HepG2 (cell line): ENCODE results near the gene TNFAIP8L1. TPM values are rescaled to one million over a fixed set of nuclear protein-coding genes. Genes with fewer than 3 reads are reported as not detected.

ENCODE experiments used
- ATAC-seq: fragments of 200-7000 bp; cut with Tn5 transposase; 3 replicates; pipeline ENCODE4 v1.9.1; 2020; ENCODE audit warnings: mild to moderate bottlenecking, moderate library complexity
- BruUV-seq: library from RNA; stranded (reverse); fragments of 400-500 nt; replicated peaks from 2 replicates; lab custom pipeline; 2021; lab: Mats Ljungman, UMichigan
- CTCF ChIA-PET: fragments of 300-600 bp; formaldehyde crosslinking; extraction: SDS; loops from one replicate; lab custom pipeline; 2021; ENCODE audit warnings: low total read pairs, inconsistent platforms, low intra/inter-chr PET ratio; lab: Yijun Ruan, JAX
- POLR2A ChIA-PET: fragments of 350-600 bp; sonication (Branson Sonifier 250); formaldehyde crosslinking; loops from one replicate; lab custom pipeline; 2020; ENCODE audit warnings: antibody characterized with exemption, inconsistent platforms; lab: Yijun Ruan, JAX
- DNase-seq: peaks from one replicate; pipeline ENCODE4 v3.0.0-alpha.2; 2015; ENCODE audit warnings: low spot score
- FAIRE-seq: peaks from 3 replicates; lab custom pipeline; 2011; peaks lifted over from hg19 to GRCh38; lab: Jason Lieb, UNC
- H2AFZ ChIP-seq: one replicate; pipeline ENCODE4 v1.6.1; 2011; ENCODE audit warnings: low read length, inconsistent platforms
- H3K27ac ChIP-seq: fragments of 300-600 bp; 3 replicates; pipeline ENCODE4 v1.8.0; 2011; ENCODE audit warnings: mixed run types, mild to moderate bottlenecking, mixed read lengths, low read length, inconsistent platforms; ENCODE audit not compliant: insufficient read depth; ENCODE audit errors: extremely low read length
- H3K27me3 ChIP-seq, 2 experiments: fragments of 200-600 bp in 1 of 2; 2 replicates in 1 of 2; 3 replicates in 1 of 2; pipeline versions ENCODE4 v1.6.0 to v1.8.0; 2011; ENCODE audit warnings: low read length in 2 of 2, mild to moderate bottlenecking in 2 of 2, moderate library complexity in 2 of 2, inconsistent platforms in 1 of 2; ENCODE audit not compliant: insufficient read depth in 2 of 2, control insufficient read depth in 1 of 2
- H3K36me3 ChIP-seq, 2 experiments: fragments of 200-600 bp in 1 of 2; replicated peaks in 1 of 2; 2 replicates in 1 of 2; 3 replicates in 1 of 2; pipeline versions ENCODE4 v1.5.1 to v1.8.0; 2011; ENCODE audit warnings: low read length in 2 of 2, inconsistent platforms in 1 of 2; ENCODE audit not compliant: insufficient read depth in 2 of 2, control insufficient read depth in 1 of 2
- H3K4me1 ChIP-seq: 2 replicates; pipeline ENCODE4 v1.5.1; 2012; ENCODE audit warnings: low read length, inconsistent platforms; ENCODE audit not compliant: insufficient read depth
- H3K4me2 ChIP-seq: 2 replicates; pipeline ENCODE4 v1.6.0; 2011; ENCODE audit warnings: low read depth, low read length, inconsistent platforms
- H3K4me3 ChIP-seq, 3 experiments: fragments of 200-600 bp in 1 of 3; sonication (generic), shearing (Covaris generic) in 1 of 3; replicated peaks in 1 of 3; 2 replicates each; pipeline ENCODE4 v1.5.1; 2011 to 2016; ENCODE audit warnings: low read length in 3 of 3, inconsistent platforms in 2 of 3, low read depth in 2 of 3, mild to moderate bottlenecking in 2 of 3, control low read depth in 1 of 3, mixed read lengths in 1 of 3; ENCODE audit not compliant: insufficient read depth in 1 of 3
- H3K79me2 ChIP-seq: one replicate; pipeline ENCODE4 v1.6.1; 2011; ENCODE audit warnings: low read length, inconsistent platforms; ENCODE audit not compliant: insufficient read depth
- H3K9ac ChIP-seq: 2 replicates; pipeline ENCODE4 v1.6.0; 2011; ENCODE audit warnings: mild to moderate bottlenecking, low read depth, low read length, inconsistent platforms; ENCODE audit not compliant: insufficient read depth
- H3K9me3 ChIP-seq: 2 replicates; pipeline ENCODE4 v1.5.1; 2012; ENCODE audit warnings: mild to moderate bottlenecking, low read length
- H4K20me1 ChIP-seq: 2 replicates; pipeline ENCODE4 v1.6.0; 2011; ENCODE audit warnings: inconsistent platforms, mild to moderate bottlenecking, low read length, moderate library complexity; ENCODE audit not compliant: insufficient read depth
- ATF2 ChIP-seq: sonication (generic); formaldehyde crosslinking; IDR thresholded peaks from 2 replicates; pipeline ENCODE4 v1.4.0; 2020; ENCODE audit warnings: missing genetic modification reagents
- GABPB1 ChIP-seq: IDR thresholded peaks from 2 replicates; pipeline ENCODE4 v1.6.1; 2016; ENCODE audit warnings: mild to moderate bottlenecking, missing genetic modification reagents, moderate library complexity, missing compliant biosample characterization
- IKZF5 ChIP-seq: IDR thresholded peaks from 2 replicates; pipeline ENCODE4 v1.6.1; 2018; ENCODE audit warnings: missing genetic modification reagents, mild to moderate bottlenecking, missing compliant biosample characterization
- IRF2 ChIP-seq: IDR thresholded peaks from 2 replicates; pipeline ENCODE4 v1.6.1; 2018; ENCODE audit warnings: missing genetic modification reagents, missing compliant biosample characterization
- PATZ1 ChIP-seq: sonication (generic); formaldehyde crosslinking; IDR thresholded peaks from 2 replicates; pipeline ENCODE4 v1.4.0; 2020; ENCODE audit warnings: missing genetic modification reagents
- RCOR2 ChIP-seq: IDR thresholded peaks from 2 replicates; pipeline ENCODE4 v1.6.1; 2016; ENCODE audit warnings: missing biosample characterization, missing genetic modification reagents
- TEAD3 ChIP-seq: optimal IDR thresholded peaks from 2 replicates; pipeline ENCODE3; 2016; ENCODE audit warnings: borderline replicate concordance
- ZKSCAN8 ChIP-seq: IDR thresholded peaks from 2 replicates; pipeline ENCODE4 v1.6.1; 2016; ENCODE audit warnings: borderline replicate concordance, missing genetic modification reagents, missing compliant biosample characterization
- ZMYM3 ChIP-seq: sonication (generic); formaldehyde crosslinking; IDR thresholded peaks from 2 replicates; pipeline ENCODE4 v1.5.1; 2020; ENCODE audit warnings: mild to moderate bottlenecking, missing genetic modification reagents
- ZNF121 ChIP-seq: sonication (generic); formaldehyde crosslinking; IDR thresholded peaks from 2 replicates; pipeline ENCODE4 v1.5.0; 2020; ENCODE audit warnings: mild to moderate bottlenecking, missing genetic modification reagents
- ZNF263 ChIP-seq: sonication (generic); formaldehyde crosslinking; IDR thresholded peaks from 2 replicates; pipeline ENCODE4 v1.4.0; 2020; ENCODE audit warnings: missing genetic modification reagents
- ZNF687 ChIP-seq: sonication (generic); formaldehyde crosslinking; IDR thresholded peaks from 2 replicates; pipeline ENCODE4 v1.5.1; 2020; ENCODE audit warnings: mild to moderate bottlenecking, missing genetic modification reagents, moderate library complexity
- ZNF784 ChIP-seq: sonication (generic); formaldehyde crosslinking; IDR thresholded peaks from 2 replicates; pipeline ENCODE4 v1.5.1; 2020; ENCODE audit warnings: missing genetic modification reagents, mild to moderate bottlenecking, borderline replicate concordance
- ZSCAN22 ChIP-seq: sonication (generic); formaldehyde crosslinking; IDR thresholded peaks from 2 replicates; pipeline ENCODE4 v1.4.0; 2020; ENCODE audit warnings: mild to moderate bottlenecking, missing genetic modification reagents
- WGBS: methylation state at CpG from one replicate; pipeline ENCODE4 v1.1.6; 2017; ENCODE audit warnings: low lambda C conversion rate; 5-methylcytosine and 5-hydroxymethylcytosine counted together
- in situ Hi-C: cut with HindIII; loops from 2 replicates; pipeline ENCODE4 v1.10.0; 2017; ENCODE audit warnings: low pct_unique_long_range_greater_than_20kb; ENCODE audit not compliant: extremely low pct_ligation_motif_present
- intact Hi-C: fragments of 100-400 bp; cut with micrococcal nuclease; formaldehyde crosslinking; loops from one replicate; pipeline ENCODE4 v1.10.0; 2022; ENCODE audit not compliant: unreplicated experiment
- polyA plus RNA-seq, 8 experiments: library from polyadenylated mRNA; depleted of rRNA in 3 of 8; stranded (reverse) in 7 of 8; unstranded in 1 of 8; fragments of >200 nt; fragmentation: Illumina TruSeq in 4 of 8; extraction: Trizol in 4 of 8; gene quantifications; 2 replicates each; pipeline versions ENCODE4 v1.2.1 to v1.2.3, GENCODE V29; 2011 to 2016; ENCODE audit warnings: low read depth in 4 of 8, missing spikeins in 1 of 8, mixed read lengths in 1 of 8; ENCODE audit not compliant: insufficient read depth in 1 of 8
- total RNA-seq, 5 experiments: library from RNA; depleted of rRNA; stranded (reverse); fragments of >200 nt; fragmentation: Illumina TruSeq; extraction: Trizol; gene quantifications; 2 replicates each; pipeline ENCODE4 v1.2.3, GENCODE V29; 2016; ENCODE audit warnings: low read depth in 1 of 5

The TNFAIP8L1 gene
- total and polyA plus RNA-seq, 2 of the 13 experiments (the other 11 are each of a cell fraction or from before 2014, with no cell fraction given), result 13.4 to 21.4 TPM

- Histone ChIP-seq H3K27ac (no peak overlapping the region), H4K20me1 (no peaks in the 10 kb centered on the region), H3K4me3 (peak overlapping the region in 2 of 3 experiments; percentile 41 to 59; a peak in 3 of 6 replicates), H2AFZ (no peak overlapping the region), H3K4me1 (peaks cover 39% of the 10 kb centered on the region), H3K27me3 (peaks cover 0 to 13% of the 10 kb centered on the region in 2 experiments; a peak in 4 of 5 replicates), H3K9me3 (no peaks in the 10 kb centered on the region), H3K79me2 (no peaks in the 10 kb centered on the region), H3K4me2 (peak overlapping the region; percentile 71), H3K9ac (no peak overlapping the region), H3K36me3 (no peaks in the 10 kb centered on the region)
- ATAC-seq (peak; percentile 61), DNase-seq (no peak), FAIRE-seq (peak; percentile 4)
- no TSS peak for BruUV-seq
- POLR2A ChIA-PET, result no interaction called here
- in situ Hi-C loops (no loop called here), intact Hi-C loops (no loop called here)
- WGBS, result 4% methylated on average over 15 of the region's 15 CpGs
- CTCF ChIA-PET, result no interaction called here
- TF ChIP-seq ZNF263 (CRISPR knock-in tag) (no peak), ZNF121 (CRISPR knock-in tag) (peak; percentile 39; the same call in 1 of the 2 replicates), RCOR2 (CRISPR knock-in tag) (peak; percentile 41; the same call in 1 of the 2 replicates), ZMYM3 (CRISPR knock-in tag) (peak; percentile 17; the same call in 1 of the 2 replicates), TEAD3 (peak; percentile 50), ZNF784 (no peak), ZSCAN22 (no peak), IKZF5 (CRISPR knock-in tag) (no peak), GABPB1 (CRISPR knock-in tag) (peak; percentile 35; the same call in 1 of the 2 replicates), IRF2 (CRISPR knock-in tag) (0 out of 2 replicates have a peak, but pooled peaks have one; percentile 20), ZNF687 (peak; percentile 32; the same call in 1 of the 2 replicates), PATZ1 (CRISPR knock-in tag) (peak; percentile 45; the same call in 1 of the 2 replicates), ATF2 (no peak), ZKSCAN8 (CRISPR knock-in tag) (peak; percentile 97)
Measured at GRCh38 chr19:4609878-4610511, 29.3 kb upstream of the TNFAIP8L1 start.
